ENCODE measurements around the gene HSD3B2. TPM values are rescaled to one million over a fixed set of nuclear protein-coding genes. Genes with fewer than 3 reads are reported as not detected.

Gene HSD3B2
- total and polyA plus RNA-seq, 5 experiments from 2014 or later = not detected

GRCh38 chr1:119470958-119471357 is 56.0 kb downstream of the HSD3B2 start:
- ATAC-seq (no peak), DNase-seq (no peak)
- Mint-ChIP-seq H3K27me3 (peaks cover 6 to 21% (median 10%) of the 10 kb centered on the region in 5 donors), H3K4me1 (no peaks in the 10 kb centered on the region), H3K9me3 (no peaks in the 10 kb centered on the region), H3K4me3 (no peak overlapping the region), H3K36me3 (no peaks in the 10 kb centered on the region), H3K27ac (no peak overlapping the region)
- POLR2A ChIA-PET = no interaction called here

GRCh38 chr1:119471566-119471965 is 56.6 kb downstream of the HSD3B2 start:
- Mint-ChIP-seq H3K27ac (no peak overlapping the region), H3K4me3 (no peak overlapping the region), H3K36me3 (no peaks in the 10 kb centered on the region), H3K9me3 (no peaks in the 10 kb centered on the region), H3K27me3 (peaks cover 6 to 25% (median 10%) of the 10 kb centered on the region in 5 donors), H3K4me1 (no peaks in the 10 kb centered on the region)
- DNase-seq (no peak), ATAC-seq (no peak)
- POLR2A ChIA-PET = no interaction called here

- H3K4me1 Mint-ChIP-seq = no peaks in the 10 kb centered on the region
- H3K27ac Mint-ChIP-seq = no peak overlapping the region
- DNase-seq (no peak), ATAC-seq (no peak)
- H3K36me3 Mint-ChIP-seq = no peaks in the 10 kb centered on the region
- POLR2A ChIA-PET = no interaction called here
- no peaks in the 10 kb centered on the region for H3K9me3 Mint-ChIP-seq
- H3K27me3 Mint-ChIP-seq = peaks cover 6 to 25% (median 10%) of the 10 kb centered on the region in 5 donors
- no peak overlapping the region for H3K4me3 Mint-ChIP-seq
Measured at GRCh38 chr1:119472080-119472818, 57.3 kb downstream of the HSD3B2 start.

Other genes with a start within 250 kb of the HSD3B2 start
- not detected for gene HAO2, start 46.4 kb upstream of the HSD3B2 start, total RNA-seq
- gene HAO2, start 46.4 kb upstream of the HSD3B2 start, polyA plus RNA-seq = not detected
- gene HSD3B1, start 92.1 kb downstream of the HSD3B2 start, total RNA-seq = not detected
- gene HSD3B1, start 92.1 kb downstream of the HSD3B2 start, polyA plus RNA-seq = not detected
- gene ZNF697, start 233.1 kb downstream of the HSD3B2 start, total RNA-seq = under 1 TPM in 1 of 2 experiments, not detected in 1; 0.08 TPM
- gene ZNF697, start 233.1 kb downstream of the HSD3B2 start, polyA plus RNA-seq = not detected